CD4-positive, alpha-beta T cell treated with Interleukin-10 for 1 hour (primary cell): ENCODE results near the gene PDZD2.
A peak's percentile ranks its signal among the peaks of the same experiment; 100 is the strongest.

Experiments
- DNase-seq: peaks from one replicate; pipeline ENCODE4 v3.0.0-alpha.2; 2020

PDZD2 gene

GRCh38 chr5:32089146-32090000 is 450.4 kb downstream of the PDZD2 start:
- no peak for DNase-seq

GRCh38 chr5:32090026-32090754 is 451.3 kb downstream of the PDZD2 start:
- DNase-seq = no peak

- DNase-seq = no peak
Measured at GRCh38 chr5:32090755-32091128, 451.8 kb downstream of the PDZD2 start.

- peak; percentile 67 for DNase-seq
Measured at GRCh38 chr5:32092938-32093812, 454.2 kb downstream of the PDZD2 start.

- no peak for DNase-seq
Measured at GRCh38 chr5:32094691-32095090, 455.8 kb downstream of the PDZD2 start.

- no peak for DNase-seq
Measured at GRCh38 chr5:32095261-32095671, 456.3 kb downstream of the PDZD2 start.

- no peak for DNase-seq
Measured at GRCh38 chr5:32096891-32097595, 458.1 kb downstream of the PDZD2 start.

GRCh38 chr5:32098291-32098690 is 459.4 kb downstream of the PDZD2 start:
- no peak for DNase-seq

GRCh38 chr5:32098890-32099310 is 460.0 kb downstream of the PDZD2 start:
- DNase-seq = no peak

GRCh38 chr5:32099486-32100035 is 460.6 kb downstream of the PDZD2 start:
- no peak for DNase-seq

GRCh38 chr5:32100230-32100629 is 461.3 kb downstream of the PDZD2 start:
- DNase-seq = no peak

GRCh38 chr5:32100691-32101302 is 461.9 kb downstream of the PDZD2 start:
- no peak for DNase-seq

GRCh38 chr5:32102254-32102986 is 463.5 kb downstream of the PDZD2 start:
- DNase-seq = no peak

GRCh38 chr5:32103521-32103920 is 464.6 kb downstream of the PDZD2 start:
- DNase-seq = no peak

GRCh38 chr5:32107291-32107690 is 468.4 kb downstream of the PDZD2 start:
- DNase-seq = no peak

- DNase-seq = no peak
Measured at GRCh38 chr5:32108167-32108566, 469.2 kb downstream of the PDZD2 start.

- DNase-seq = no peak
Measured at GRCh38 chr5:32109236-32109635, 470.3 kb downstream of the PDZD2 start.

- no peak for DNase-seq
Measured at GRCh38 chr5:32110111-32110696, 471.3 kb downstream of the PDZD2 start.

GRCh38 chr5:32115985-32116384 is 477.1 kb downstream of the PDZD2 start:
- DNase-seq = no peak

GRCh38 chr5:32116574-32117313 is 477.8 kb downstream of the PDZD2 start:
- no peak for DNase-seq
